HG02759 (cell line): ENCODE results near the gene PHF24.
A peak's percentile ranks its signal among the peaks of the same experiment; 100 is the strongest.

Experiments used
- ATAC-seq: cut with Tn5 transposase; IDR thresholded peaks from one replicate; pipeline ENCODE4 v1.9.1; 2021; ENCODE audit warnings: mild to moderate bottlenecking, moderate library complexity; ENCODE audit not compliant: unreplicated experiment

The PHF24 gene

GRCh38 chr9:34982361-34982760 lies 24.3 kb downstream of the PHF24 start:
- no peak for ATAC-seq

- ATAC-seq = peak; percentile 49
Observed at GRCh38 chr9:34983209-34983608, 25.1 kb downstream of the PHF24 start.

GRCh38 chr9:34984049-34984448 lies 26.0 kb downstream of the PHF24 start:
- ATAC-seq = no peak

- ATAC-seq = no peak
Observed at GRCh38 chr9:34985311-34985899, 27.3 kb downstream of the PHF24 start.

GRCh38 chr9:34986540-34987047 lies 28.5 kb downstream of the PHF24 start:
- no peak for ATAC-seq

- ATAC-seq = no peak
Observed at GRCh38 chr9:34987160-34987901, 29.2 kb downstream of the PHF24 start.

GRCh38 chr9:34988218-34989002 lies 30.3 kb downstream of the PHF24 start:
- no peak for ATAC-seq

GRCh38 chr9:34989003-34989945 lies 31.2 kb downstream of the PHF24 start, which contains the start of gene DNAJB5:
Gene DNAJB5, plus strand, starts transcription at chr9:34989745. Its CDS starts 886 bp downstream, at chr9:34990631.
- peak; percentile 90 for ATAC-seq

- ATAC-seq = no peak
Observed at GRCh38 chr9:34989946-34990635, 32.0 kb downstream of the PHF24 start.

GRCh38 chr9:34990908-34991606 lies 33.0 kb downstream of the PHF24 start:
- ATAC-seq = no peak

GRCh38 chr9:34991607-34992375 lies 33.7 kb downstream of the PHF24 start:
- ATAC-seq = no peak

GRCh38 chr9:34992376-34992951 lies 34.4 kb downstream of the PHF24 start:
- no peak for ATAC-seq

GRCh38 chr9:34993502-34994259 lies 35.6 kb downstream of the PHF24 start:
- ATAC-seq = no peak

- no peak for ATAC-seq
Observed at GRCh38 chr9:34994260-34994899, 36.3 kb downstream of the PHF24 start.

GRCh38 chr9:34994900-34995669 lies 37.0 kb downstream of the PHF24 start:
- ATAC-seq = no peak

- ATAC-seq = no peak
Observed at GRCh38 chr9:34995670-34996060, 37.6 kb downstream of the PHF24 start.
